GM21367 (cell line): ENCODE data around the gene LIMK2.

Experiments
- ATAC-seq: cut with Tn5 transposase; IDR thresholded peaks from one replicate; pipeline ENCODE4 v1.9.1; 2021; ENCODE audit not compliant: unreplicated experiment

The LIMK2 gene

GRCh38 chr22:31327806-31328543, 115.9 kb downstream of the LIMK2 start:
- ATAC-seq = no peak

GRCh38 chr22:31328544-31328960, 116.5 kb downstream of the LIMK2 start:
- no peak for ATAC-seq

GRCh38 chr22:31329029-31329428, 116.9 kb downstream of the LIMK2 start:
- no peak for ATAC-seq
